ENCODE data around the gene HTRA1.

Gene HTRA1

DNA sequence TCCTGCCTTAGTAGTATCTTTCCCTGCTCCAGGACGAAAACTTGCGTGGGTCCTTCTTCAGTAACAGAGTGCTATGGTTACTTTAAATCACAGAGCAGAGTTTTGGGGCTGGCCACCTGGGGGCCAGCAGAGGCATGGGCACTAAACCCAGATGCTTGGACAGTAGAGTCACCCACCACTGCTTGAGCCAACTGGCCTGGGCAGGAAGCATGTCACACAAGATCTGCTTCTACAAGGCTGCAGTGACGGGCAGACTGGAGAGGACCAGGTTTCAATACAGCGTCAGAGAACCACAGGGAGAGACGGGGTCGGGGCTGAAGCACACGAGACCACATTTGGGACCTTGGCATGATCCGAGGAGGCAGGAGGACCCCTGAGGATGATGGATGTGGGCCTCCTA is 84.9 kb downstream of the HTRA1 start:
- H3K27me3 ChIP-seq (ENCODE audit: control insufficient read depth in 5 of 5, insufficient read depth in 4 of 5, low read length in 5 of 5), result no peaks in the 10 kb centered on the region
- H3K27ac ChIP-seq (ENCODE audit: low read depth, low read length), result no peak overlapping the region
- peaks cover 0 to 13% (median 10%) of the 10 kb centered on the region in 5 donors for H3K4me1 ChIP-seq (ENCODE audit: control insufficient read depth in 5 of 5, insufficient read depth in 5 of 5, low read length in 5 of 5)
- H3K36me3 ChIP-seq (ENCODE audit: control insufficient read depth in 5 of 5, insufficient read depth in 5 of 5, low read length in 5 of 5), result no peaks in the 10 kb centered on the region
- H3K4me3 ChIP-seq (ENCODE audit: low read depth in 1 of 5, low read length in 5 of 5), result no peak overlapping the region
- H3K9ac ChIP-seq (ENCODE audit: low read length in 5 of 5), result no peak overlapping the region
- no peaks in the 10 kb centered on the region for H3K9me3 ChIP-seq (ENCODE audit: control insufficient read depth in 5 of 5, low read length in 5 of 5)

DNA sequence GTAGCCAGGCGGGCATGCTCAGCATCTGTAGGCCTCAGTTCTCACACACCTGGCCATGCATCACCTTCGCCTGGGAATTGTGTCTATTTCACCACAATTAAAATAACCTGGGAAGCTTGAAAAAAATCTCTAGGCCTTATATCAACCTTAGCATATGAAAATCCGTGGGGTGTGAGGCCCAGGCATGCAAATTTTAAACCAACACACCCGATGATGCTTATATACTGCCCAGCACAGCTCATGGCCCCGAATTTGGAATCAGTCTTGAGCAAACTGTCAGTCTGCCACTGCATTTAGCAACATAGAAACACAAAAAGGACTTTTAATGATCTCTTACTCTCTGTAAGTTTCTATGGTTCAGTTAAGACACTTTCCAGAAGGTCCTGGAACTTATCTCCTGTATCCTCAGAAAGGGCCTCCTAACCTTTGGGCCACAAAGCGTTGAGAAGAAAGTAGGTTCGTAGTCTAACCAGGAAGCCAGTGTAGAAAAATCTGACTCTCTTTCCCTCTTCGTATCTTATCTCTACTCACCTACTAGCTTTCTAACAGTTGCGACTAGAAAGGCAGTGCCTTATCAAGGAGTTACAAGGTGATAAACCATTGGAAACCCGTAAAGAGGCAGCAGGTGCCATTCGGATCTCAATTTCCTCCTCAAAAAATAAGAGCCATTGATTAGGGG is 87.2 kb downstream of the HTRA1 start:
- H3K36me3 ChIP-seq (ENCODE audit: control insufficient read depth in 5 of 5, insufficient read depth in 5 of 5, low read length in 5 of 5), result no peaks in the 10 kb centered on the region
- no peak overlapping the region for H3K9ac ChIP-seq (ENCODE audit: low read length in 5 of 5)
- no peak overlapping the region for H3K27ac ChIP-seq (ENCODE audit: low read depth, low read length)
- no peaks in the 10 kb centered on the region for H3K27me3 ChIP-seq (ENCODE audit: control insufficient read depth in 5 of 5, insufficient read depth in 4 of 5, low read length in 5 of 5)
- peaks cover 0 to 11% (median 7%) of the 10 kb centered on the region in 5 donors for H3K4me1 ChIP-seq (ENCODE audit: control insufficient read depth in 5 of 5, insufficient read depth in 5 of 5, low read length in 5 of 5)
- no peaks in the 10 kb centered on the region for H3K9me3 ChIP-seq (ENCODE audit: control insufficient read depth in 5 of 5, low read length in 5 of 5)
- no peak overlapping the region for H3K4me3 ChIP-seq (ENCODE audit: low read depth in 1 of 5, low read length in 5 of 5)

DNA sequence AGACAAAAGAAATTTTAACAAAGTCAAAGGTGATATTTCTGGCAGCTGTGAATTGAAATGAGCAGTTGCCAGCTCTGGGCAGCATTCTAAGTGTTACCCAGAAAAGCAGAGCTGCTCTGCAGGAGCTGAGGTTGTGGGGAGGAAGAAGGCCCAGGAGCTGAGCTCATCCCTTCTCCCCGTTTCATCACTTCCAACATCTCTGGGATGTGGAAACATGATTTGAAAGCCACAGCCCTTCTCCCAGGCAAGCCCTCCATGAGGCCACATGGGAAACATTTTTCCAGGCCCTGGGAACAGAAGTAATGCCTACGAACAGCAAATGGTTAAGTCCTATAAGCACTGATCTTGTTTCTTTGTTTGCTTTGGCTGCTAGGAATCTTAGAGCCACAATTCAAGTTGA is 88.3 kb downstream of the HTRA1 start:
- H3K27me3 ChIP-seq (ENCODE audit: control insufficient read depth in 5 of 5, insufficient read depth in 4 of 5, low read length in 5 of 5), result no peaks in the 10 kb centered on the region

DNA sequence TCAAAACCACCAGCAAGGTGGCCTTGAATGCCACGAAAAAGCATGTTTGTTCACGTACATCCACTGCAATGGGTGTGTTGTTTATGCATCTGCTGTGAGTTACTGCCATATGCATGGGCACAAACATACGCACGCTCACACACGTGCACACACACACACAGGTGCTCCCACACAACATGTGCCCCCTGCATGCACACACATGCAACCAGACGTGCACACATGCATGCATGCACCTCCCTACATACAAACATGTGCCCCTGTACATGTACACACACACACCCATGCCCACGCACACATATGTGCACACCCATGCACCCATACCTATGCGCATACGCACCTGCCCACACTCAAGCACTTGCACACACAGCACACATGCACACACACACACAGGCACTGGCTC is 89.1 kb downstream of the HTRA1 start:
- Histone ChIP-seq H3K4me3 (ENCODE audit: low read depth in 1 of 5, low read length in 5 of 5) (no peak overlapping the region), H3K9ac (ENCODE audit: low read length in 5 of 5) (no peak overlapping the region), H3K27me3 (ENCODE audit: control insufficient read depth in 5 of 5, insufficient read depth in 4 of 5, low read length in 5 of 5) (no peaks in the 10 kb centered on the region), H3K4me1 (ENCODE audit: control insufficient read depth in 5 of 5, insufficient read depth in 5 of 5, low read length in 5 of 5) (peaks cover 0 to 11% (median 7%) of the 10 kb centered on the region in 5 donors), H3K27ac (ENCODE audit: low read depth, low read length) (no peak overlapping the region), H3K36me3 (ENCODE audit: control insufficient read depth in 5 of 5, insufficient read depth in 5 of 5, low read length in 5 of 5) (no peaks in the 10 kb centered on the region), H3K9me3 (ENCODE audit: control insufficient read depth in 5 of 5, low read length in 5 of 5) (no peaks in the 10 kb centered on the region)

More for the DNA sequence above, 88.3 kb downstream of the HTRA1 start:
- Histone ChIP-seq H3K4me3 (ENCODE audit: low read depth in 1 of 5, low read length in 5 of 5) (no peak overlapping the region), H3K9me3 (ENCODE audit: control insufficient read depth in 5 of 5, low read length in 5 of 5) (no peaks in the 10 kb centered on the region), H3K27ac (ENCODE audit: low read depth, low read length) (no peak overlapping the region), H3K9ac (ENCODE audit: low read length in 5 of 5) (no peak overlapping the region), H3K4me1 (ENCODE audit: control insufficient read depth in 5 of 5, insufficient read depth in 5 of 5, low read length in 5 of 5) (peaks cover 0 to 11% (median 7%) of the 10 kb centered on the region in 5 donors), H3K36me3 (ENCODE audit: control insufficient read depth in 5 of 5, insufficient read depth in 5 of 5, low read length in 5 of 5) (no peaks in the 10 kb centered on the region)

DNA sequence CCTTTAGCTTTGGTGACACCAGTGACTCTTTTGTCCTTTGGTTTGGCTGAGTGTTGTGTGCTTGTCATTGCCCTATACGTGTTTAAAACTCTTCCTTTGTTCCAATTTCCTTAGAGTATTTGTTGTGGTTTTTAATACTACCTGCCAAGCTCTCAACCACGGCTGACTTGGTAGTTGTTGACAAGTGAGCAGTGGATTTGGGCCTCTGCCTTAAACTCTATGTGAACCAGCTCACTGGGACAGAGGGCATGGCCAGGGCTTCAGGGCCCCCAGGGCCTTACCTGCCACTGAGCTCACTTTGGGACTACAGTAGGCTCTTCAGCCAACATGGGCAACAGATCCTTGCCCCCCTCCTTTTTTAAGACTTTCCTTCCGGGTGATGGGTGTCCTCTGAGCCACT is 89.6 kb downstream of the HTRA1 start:
- Histone ChIP-seq H3K9ac (ENCODE audit: low read length in 5 of 5) (no peak overlapping the region), H3K9me3 (ENCODE audit: control insufficient read depth in 5 of 5, low read length in 5 of 5) (no peaks in the 10 kb centered on the region), H3K36me3 (ENCODE audit: control insufficient read depth in 5 of 5, insufficient read depth in 5 of 5, low read length in 5 of 5) (no peaks in the 10 kb centered on the region), H3K27me3 (ENCODE audit: control insufficient read depth in 5 of 5, insufficient read depth in 4 of 5, low read length in 5 of 5) (no peaks in the 10 kb centered on the region), H3K4me3 (ENCODE audit: low read depth in 1 of 5, low read length in 5 of 5) (no peak overlapping the region), H3K4me1 (ENCODE audit: control insufficient read depth in 5 of 5, insufficient read depth in 5 of 5, low read length in 5 of 5) (peaks cover 0 to 11% (median 7%) of the 10 kb centered on the region in 5 donors), H3K27ac (ENCODE audit: low read depth, low read length) (no peak overlapping the region)

DNA sequence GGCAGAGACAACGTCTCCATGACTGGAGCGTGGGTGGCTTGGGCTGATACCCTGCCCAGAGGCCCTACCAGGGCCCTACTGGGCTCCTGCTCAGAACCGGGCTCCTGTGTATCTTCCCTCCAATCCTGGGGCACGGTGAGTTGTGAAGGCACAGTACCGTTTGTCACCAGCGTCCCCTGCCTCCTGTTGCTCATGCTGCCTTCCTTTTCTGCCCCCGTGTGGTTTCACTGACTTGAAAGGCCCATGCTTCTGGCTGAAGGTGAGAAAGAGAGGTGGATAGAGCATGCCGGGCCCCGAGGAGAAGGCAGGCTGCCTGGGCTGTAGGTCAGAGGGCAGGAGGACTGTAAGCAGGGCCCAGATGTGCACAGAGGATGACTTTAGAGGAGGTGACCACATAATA is 90.1 kb downstream of the HTRA1 start:
- H3K9ac ChIP-seq (ENCODE audit: low read length in 5 of 5), result no peak overlapping the region
- H3K36me3 ChIP-seq (ENCODE audit: control insufficient read depth in 5 of 5, insufficient read depth in 5 of 5, low read length in 5 of 5), result no peaks in the 10 kb centered on the region
- H3K27ac ChIP-seq (ENCODE audit: low read depth, low read length), result no peak overlapping the region
- peaks cover 0 to 11% (median 7%) of the 10 kb centered on the region in 5 donors for H3K4me1 ChIP-seq (ENCODE audit: control insufficient read depth in 5 of 5, insufficient read depth in 5 of 5, low read length in 5 of 5)
- peaks cover 0 to 4% (median 2%) of the 10 kb centered on the region in 5 donors for H3K27me3 ChIP-seq (ENCODE audit: control insufficient read depth in 5 of 5, insufficient read depth in 4 of 5, low read length in 5 of 5)
- H3K9me3 ChIP-seq (ENCODE audit: control insufficient read depth in 5 of 5, low read length in 5 of 5), result no peaks in the 10 kb centered on the region
- H3K4me3 ChIP-seq (ENCODE audit: low read depth in 1 of 5, low read length in 5 of 5), result no peak overlapping the region

DNA sequence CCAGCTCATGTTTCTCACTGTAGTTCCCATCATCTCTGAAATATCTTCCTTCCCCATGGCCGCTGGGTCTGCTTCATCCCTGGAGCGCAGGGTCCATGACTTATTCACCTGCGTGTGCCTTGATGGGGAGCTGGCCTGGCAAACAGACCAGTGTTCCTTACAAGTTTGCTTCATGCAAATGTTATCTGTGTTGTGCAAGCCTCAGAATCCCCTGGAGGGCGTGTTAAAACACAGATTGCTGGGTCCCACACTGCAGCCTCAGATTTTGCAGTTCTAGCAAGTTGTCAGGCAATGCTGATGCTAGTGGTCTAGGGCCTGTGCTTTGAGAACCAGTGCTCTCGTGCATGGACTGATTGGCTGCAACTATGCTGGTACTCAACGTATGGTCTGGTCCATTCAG is 92.0 kb downstream of the HTRA1 start:
- Histone ChIP-seq H3K27me3 (ENCODE audit: control insufficient read depth in 5 of 5, insufficient read depth in 4 of 5, low read length in 5 of 5) (peaks cover 0 to 7% (median 5%) of the 10 kb centered on the region in 5 donors), H3K9me3 (ENCODE audit: control insufficient read depth in 5 of 5, low read length in 5 of 5) (no peaks in the 10 kb centered on the region), H3K4me1 (ENCODE audit: control insufficient read depth in 5 of 5, insufficient read depth in 5 of 5, low read length in 5 of 5) (peaks cover 0 to 11% (median 7%) of the 10 kb centered on the region in 5 donors), H3K4me3 (ENCODE audit: low read depth in 1 of 5, low read length in 5 of 5) (no peak overlapping the region), H3K36me3 (ENCODE audit: control insufficient read depth in 5 of 5, insufficient read depth in 5 of 5, low read length in 5 of 5) (no peaks in the 10 kb centered on the region), H3K27ac (ENCODE audit: low read depth, low read length) (no peak overlapping the region), H3K9ac (ENCODE audit: low read length in 5 of 5) (no peak overlapping the region)

DNA sequence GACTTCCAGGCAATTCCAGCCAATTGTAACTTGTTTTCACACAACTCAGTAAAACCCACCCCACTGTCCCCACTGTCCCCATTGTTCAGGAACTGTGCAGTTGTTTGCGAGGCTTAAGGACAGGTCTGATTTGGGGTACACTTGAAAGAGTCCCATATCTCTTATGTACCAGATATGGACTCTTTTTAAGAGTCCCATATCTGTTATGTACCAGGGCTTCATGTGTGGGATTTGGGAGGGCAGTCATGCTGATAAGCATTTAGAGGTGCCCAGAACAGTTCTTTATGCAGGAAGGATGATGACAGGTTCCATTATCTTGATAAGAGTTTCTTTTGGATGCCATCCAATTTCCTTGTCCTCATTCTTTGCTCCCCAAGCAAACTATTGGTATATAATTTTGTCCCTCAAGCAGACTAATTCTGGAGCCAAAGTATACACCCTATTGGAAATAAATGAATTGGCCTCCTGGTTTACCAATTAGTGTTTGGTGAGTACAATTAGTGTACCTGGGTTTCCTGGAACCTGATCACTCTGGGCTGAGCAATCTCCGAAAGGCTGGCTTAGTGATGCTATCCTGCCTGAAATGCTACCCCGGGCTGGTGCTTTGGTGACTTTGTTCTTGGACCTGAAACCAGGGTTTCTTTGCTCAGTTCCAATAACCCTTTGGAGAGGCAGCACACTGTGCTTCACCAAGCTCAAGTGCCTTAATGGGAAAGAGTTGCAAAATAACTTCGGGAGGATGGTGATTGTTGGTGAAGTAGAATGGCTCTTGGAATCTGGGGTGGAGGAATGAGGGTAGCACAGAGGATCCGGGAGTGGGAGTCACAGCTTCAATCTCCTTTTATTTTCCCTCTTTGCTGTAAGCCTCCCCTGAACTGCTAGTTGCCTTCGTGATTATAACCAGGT is 93.0 kb downstream of the HTRA1 start:
- H3K27me3 ChIP-seq (ENCODE audit: control insufficient read depth in 5 of 5, insufficient read depth in 4 of 5, low read length in 5 of 5), result peaks cover 0 to 15% (median 5%) of the 10 kb centered on the region in 5 donors
- H3K36me3 ChIP-seq (ENCODE audit: control insufficient read depth in 5 of 5, insufficient read depth in 5 of 5, low read length in 5 of 5), result no peaks in the 10 kb centered on the region
- no peak overlapping the region for H3K27ac ChIP-seq (ENCODE audit: low read depth, low read length)
- H3K4me3 ChIP-seq (ENCODE audit: low read depth in 1 of 5, low read length in 5 of 5), result no peak overlapping the region
- no peak overlapping the region for H3K9ac ChIP-seq (ENCODE audit: low read length in 5 of 5)
- peaks cover 0 to 11% (median 7%) of the 10 kb centered on the region in 5 donors for H3K4me1 ChIP-seq (ENCODE audit: control insufficient read depth in 5 of 5, insufficient read depth in 5 of 5, low read length in 5 of 5)
- H3K9me3 ChIP-seq (ENCODE audit: control insufficient read depth in 5 of 5, low read length in 5 of 5), result no peaks in the 10 kb centered on the region

DNA sequence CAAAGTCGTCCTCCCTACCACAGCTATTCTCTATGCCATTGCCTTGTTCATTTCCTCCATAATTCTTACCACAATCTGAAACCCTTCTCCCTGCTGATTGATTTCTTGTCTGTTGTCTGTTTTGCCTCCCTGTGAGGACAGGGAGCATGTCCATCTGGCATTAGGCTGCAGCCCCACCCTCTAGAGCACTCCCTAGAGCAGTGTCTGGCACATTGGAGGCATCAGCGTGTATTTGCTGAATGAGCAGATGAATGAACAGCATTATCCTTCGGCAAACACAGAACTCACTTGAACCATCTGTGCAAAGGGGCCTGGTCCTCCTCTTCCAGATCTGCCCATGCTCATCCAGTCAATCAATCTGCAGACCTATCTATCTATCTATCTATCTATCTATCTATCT is 94.1 kb downstream of the HTRA1 start:
- Histone ChIP-seq H3K4me3 (ENCODE audit: low read depth in 1 of 5, low read length in 5 of 5) (no peak overlapping the region), H3K9me3 (ENCODE audit: control insufficient read depth in 5 of 5, low read length in 5 of 5) (no peaks in the 10 kb centered on the region), H3K27ac (ENCODE audit: low read depth, low read length) (no peak overlapping the region), H3K4me1 (ENCODE audit: control insufficient read depth in 5 of 5, insufficient read depth in 5 of 5, low read length in 5 of 5) (peaks cover 0 to 11% (median 7%) of the 10 kb centered on the region in 5 donors), H3K9ac (ENCODE audit: low read length in 5 of 5) (no peak overlapping the region), H3K36me3 (ENCODE audit: control insufficient read depth in 5 of 5, insufficient read depth in 5 of 5, low read length in 5 of 5) (no peaks in the 10 kb centered on the region), H3K27me3 (ENCODE audit: control insufficient read depth in 5 of 5, insufficient read depth in 4 of 5, low read length in 5 of 5) (peaks cover 0 to 19% (median 5%) of the 10 kb centered on the region in 5 donors)

DNA sequence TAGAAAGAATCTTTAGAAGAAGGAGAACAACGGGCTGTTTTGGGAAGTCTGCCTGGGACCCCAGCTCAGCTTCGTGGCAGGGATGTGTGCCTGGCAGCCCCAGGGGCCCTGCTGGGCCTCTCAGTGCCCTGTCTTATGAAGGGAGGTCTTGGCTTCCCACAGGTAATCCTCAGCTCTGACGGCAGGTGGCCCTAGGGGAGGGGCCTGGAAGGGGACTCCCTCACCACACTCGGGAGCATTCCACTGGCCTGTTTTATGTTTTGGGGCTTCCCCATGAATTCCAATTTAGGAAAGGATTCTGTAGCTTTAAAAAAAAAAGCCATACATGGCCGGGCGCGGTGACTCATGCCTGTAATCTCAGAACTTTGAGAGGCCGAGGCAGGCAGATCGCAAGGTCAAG is 96.2 kb downstream of the HTRA1 start:
- Histone ChIP-seq H3K4me1 (ENCODE audit: control insufficient read depth in 5 of 5, insufficient read depth in 5 of 5, low read length in 5 of 5) (no peaks in the 10 kb centered on the region), H3K27ac (ENCODE audit: low read depth, low read length) (no peak overlapping the region), H3K9me3 (ENCODE audit: control insufficient read depth in 5 of 5, low read length in 5 of 5) (no peaks in the 10 kb centered on the region), H3K9ac (ENCODE audit: low read length in 5 of 5) (no peak overlapping the region), H3K36me3 (ENCODE audit: control insufficient read depth in 5 of 5, insufficient read depth in 5 of 5, low read length in 5 of 5) (no peaks in the 10 kb centered on the region), H3K4me3 (ENCODE audit: low read depth in 1 of 5, low read length in 5 of 5) (no peak overlapping the region), H3K27me3 (ENCODE audit: control insufficient read depth in 5 of 5, insufficient read depth in 4 of 5, low read length in 5 of 5) (peaks cover 3 to 21% (median 7%) of the 10 kb centered on the region in 5 donors)

All from subcutaneous abdominal adipose tissue (tissue), 5 donors.